Endothelial cell of umbilical vein (primary cell): ENCODE data around the gene GPR107.

ENCODE experiments used
- CTCF ChIP-seq, 2 donors: IDR thresholded peaks; 1 replicate in 1 of 2; 2 replicates in 1 of 2; pipeline ENCODE4 v1.5.1; 2011; ENCODE audit warnings: low read length in 2 of 2, mild to moderate bottlenecking in 2 of 2, moderate library complexity in 2 of 2, control low read depth in 1 of 2, inconsistent platforms in 1 of 2, low read depth in 1 of 2; ENCODE audit not compliant: insufficient read depth in 1 of 2; ENCODE audit errors: extremely low read depth in 1 of 2
- EZH2 ChIP-seq: IDR thresholded peaks from 2 replicates; pipeline ENCODE4 v1.6.1; 2012; ENCODE audit warnings: borderline replicate concordance, low read depth, mild to moderate bottlenecking, moderate library complexity, low read length, inconsistent platforms; ENCODE audit not compliant: severe bottlenecking
- POLR2A ChIP-seq: IDR thresholded peaks from 2 replicates; pipeline ENCODE4 v1.6.1; 2012; ENCODE audit warnings: low read depth, mild to moderate bottlenecking, control low read depth, low read length
- POLR2AphosphoS5 ChIP-seq: IDR thresholded peaks from 2 replicates; pipeline ENCODE4 v1.6.1; 2012; ENCODE audit warnings: low read depth, mild to moderate bottlenecking, control low read depth, low read length, moderate library complexity; ENCODE audit not compliant: insufficient read depth

- TF ChIP-seq EZH2 (no peak), POLR2AphosphoS5 (no peak), CTCF (IDR thresholded peaks at IDR 0.05; ENCODE audit: extremely low read depth in 1 of 2, insufficient read depth in 1 of 2, low read depth in 1 of 2, low read length in 2 of 2) (no peak), POLR2A (no peak)
These were observed 74.5 kb downstream of the GPR107 start for GRCh38 chr9:130128251-130128650.
